Left hindlimb (tissue), 1 donor: ENCODE measurements around the gene PREB.

ENCODE experiments used
- DNase-seq: peaks from one replicate; pipeline ENCODE4 v3.0.0-alpha.2; 2018

Gene PREB

DNA sequence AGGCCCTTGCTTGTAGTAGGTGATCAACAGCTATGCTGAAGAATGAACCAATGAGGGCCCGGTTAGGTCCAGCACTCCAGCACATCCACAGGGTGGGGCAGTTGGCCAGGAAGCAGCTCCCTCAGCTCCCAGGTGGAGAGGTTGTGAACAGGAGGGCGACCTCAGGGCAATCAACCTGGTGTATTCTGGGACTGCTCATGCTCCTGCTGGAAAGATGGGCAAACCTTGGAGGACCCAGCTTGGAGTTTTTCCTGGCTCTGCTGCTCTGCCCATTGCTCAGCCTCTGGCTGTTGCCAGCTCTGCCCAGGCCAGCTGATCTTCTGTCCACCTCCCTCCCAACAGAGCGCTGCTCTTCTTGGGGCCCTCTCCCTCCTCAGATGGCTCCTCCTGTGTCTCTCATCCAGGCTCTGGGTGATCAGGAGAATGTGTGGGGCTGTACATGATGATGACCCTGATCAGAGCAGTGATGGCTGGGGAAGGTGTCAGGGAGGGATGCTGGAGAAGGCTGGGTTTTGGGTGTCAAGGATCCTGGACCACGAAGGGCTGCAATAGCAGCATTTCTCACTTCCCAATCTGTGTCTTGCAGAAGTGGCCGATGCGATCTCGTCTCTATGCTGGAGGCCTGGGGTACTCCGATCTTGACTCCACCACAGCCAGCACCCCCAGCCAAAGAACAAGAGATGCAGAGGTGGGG is 17.8 kb upstream of the PREB start:
- no peak for DNase-seq

DNA sequence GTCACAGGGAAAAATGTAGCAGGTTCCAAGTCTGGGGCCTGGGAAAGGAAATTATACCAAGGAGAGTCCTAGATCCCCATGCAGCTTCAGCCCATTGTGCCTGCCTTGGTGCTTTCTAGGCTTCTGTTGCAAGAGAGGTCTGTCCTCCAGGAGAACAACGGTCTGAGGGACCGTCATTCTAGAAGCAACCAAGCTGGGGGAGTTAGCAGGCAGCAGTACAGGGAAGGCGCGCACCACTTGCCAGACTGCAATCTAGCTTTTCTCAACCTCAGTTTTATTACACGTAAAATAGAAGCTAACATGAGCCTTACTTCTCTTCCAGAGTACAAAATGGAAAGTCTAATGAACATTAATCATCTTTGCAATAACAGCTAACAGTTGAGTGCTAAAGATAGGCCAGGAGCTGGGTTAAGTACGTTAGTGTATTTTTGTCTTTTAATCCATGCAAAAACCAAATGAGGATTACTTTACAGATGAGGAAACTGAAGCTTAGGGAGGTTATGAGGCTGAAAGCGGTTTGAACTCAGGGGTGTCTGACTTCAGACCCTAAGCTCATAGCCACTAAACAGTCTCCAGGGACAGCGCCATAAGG is 16.3 kb upstream of the PREB start:
- no peak for DNase-seq

DNA sequence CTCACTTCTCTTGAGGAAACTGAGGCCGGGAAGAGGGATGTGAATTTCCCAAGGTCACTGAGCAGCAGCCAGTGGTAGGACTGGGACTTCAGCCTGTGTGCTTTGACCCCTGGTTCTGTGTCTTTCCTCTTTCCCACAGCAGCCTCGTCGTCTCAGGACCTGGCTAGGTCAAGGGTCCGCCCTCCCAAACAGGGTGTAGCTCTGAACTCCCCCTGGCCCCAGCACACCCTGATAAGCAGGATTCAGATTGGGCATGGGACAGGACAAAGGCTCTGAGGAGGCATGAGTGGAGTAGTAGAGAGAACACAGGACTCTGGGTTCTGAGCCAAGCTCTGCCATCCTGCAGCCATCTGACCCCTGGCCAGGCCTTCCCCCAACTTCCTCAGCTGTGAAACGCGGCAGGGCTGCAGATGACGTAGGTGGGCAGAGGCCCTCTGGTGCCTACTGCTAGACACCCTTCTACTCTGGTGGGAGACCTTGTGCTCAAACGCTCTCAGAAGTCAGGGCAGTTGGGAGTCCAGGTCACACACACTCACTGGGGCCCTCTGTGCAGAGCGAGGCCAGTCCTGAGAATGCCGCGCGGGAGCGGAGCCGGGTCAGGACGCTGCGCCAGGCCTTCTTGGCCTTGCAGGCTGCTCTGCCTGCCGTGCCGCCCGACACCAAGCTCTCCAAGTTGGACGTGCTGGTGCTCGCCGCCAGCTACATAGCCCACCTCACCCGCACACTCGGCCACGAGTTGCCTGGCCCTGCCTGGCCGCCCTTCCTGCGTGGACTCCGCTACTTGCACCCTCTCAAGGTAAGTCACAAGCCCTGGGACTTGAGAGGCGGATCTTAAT is 15.4 kb upstream of the PREB start:
- no peak for DNase-seq

- DNase-seq, result no peak
Observed at GRCh38 chr2:27148801-27149439, 14.5 kb upstream of the PREB start, which contains the start of gene TCF23. TCF23 (plus strand) TSS chr2:27149004; CDS start chr2:27149134, 130 bp downstream.

- DNase-seq, result no peak
Observed at GRCh38 chr2:27147935-27148334, 13.5 kb upstream of the PREB start.

DNA sequence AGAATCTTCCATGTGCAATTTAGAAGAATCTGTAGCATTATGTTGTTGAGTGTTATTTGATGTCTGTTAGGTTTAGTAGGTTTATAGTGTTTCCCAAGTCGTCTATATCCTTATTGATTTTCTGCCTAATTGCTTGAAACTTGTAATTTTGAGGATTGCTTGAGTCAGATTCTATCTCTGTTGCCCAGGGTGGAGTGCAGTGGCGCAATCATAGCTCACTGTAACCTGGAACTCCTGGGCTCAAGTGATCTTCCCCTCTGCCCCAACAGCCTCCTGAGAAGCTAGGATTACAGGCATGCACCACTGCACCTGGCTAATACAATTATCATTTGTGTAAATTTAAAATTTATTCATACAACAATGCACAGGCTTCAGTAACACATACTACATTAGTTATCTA is 11.2 kb upstream of the PREB start:
- no peak for DNase-seq

DNA sequence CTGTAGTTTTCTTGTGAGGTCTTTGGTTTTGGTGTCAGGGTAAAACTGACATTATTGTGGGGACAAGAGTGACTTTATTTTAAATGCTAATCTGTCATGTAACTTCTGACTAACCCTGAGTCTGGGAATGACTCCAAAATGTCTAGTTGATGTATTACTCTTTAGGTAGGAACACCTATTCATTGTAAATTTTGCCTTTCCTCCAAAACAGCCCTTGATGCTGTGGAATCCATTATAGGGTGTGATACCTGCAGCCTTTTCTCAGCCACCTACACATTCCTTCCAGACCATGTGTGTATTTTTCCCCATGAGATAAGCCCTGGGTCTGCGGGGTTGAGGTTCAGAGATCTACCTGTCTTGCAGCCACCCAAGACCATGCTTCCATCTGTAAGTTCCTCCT is 8.8 kb upstream of the PREB start:
- no peak for DNase-seq

DNA sequence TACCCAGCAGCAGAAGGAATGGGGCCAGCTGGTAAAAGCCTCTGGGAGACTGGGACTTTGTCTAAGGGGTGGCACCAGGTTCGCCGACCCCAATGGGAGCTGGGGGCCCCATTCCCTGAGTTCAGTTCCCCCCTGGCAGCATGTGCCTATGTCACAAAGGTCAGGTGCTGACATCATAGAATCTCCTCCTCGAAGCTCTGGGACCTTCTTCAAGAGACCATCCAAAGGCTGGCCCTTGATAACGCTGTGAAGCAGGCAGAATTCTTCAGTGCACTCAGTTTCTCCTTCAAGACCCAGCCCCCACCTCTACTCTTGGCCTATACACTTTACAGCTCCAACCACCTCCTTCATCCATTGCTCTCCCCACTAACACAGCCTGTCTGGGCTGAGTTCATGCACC is 4.9 kb upstream of the PREB start, which contains the start of gene PRR30:
PRR30 (minus strand) TSS at position 101 of the 400 bp plus-strand sequence. CDS start 1,081 bp downstream, outside the sequence.
- DNase-seq, result no peak

DNA sequence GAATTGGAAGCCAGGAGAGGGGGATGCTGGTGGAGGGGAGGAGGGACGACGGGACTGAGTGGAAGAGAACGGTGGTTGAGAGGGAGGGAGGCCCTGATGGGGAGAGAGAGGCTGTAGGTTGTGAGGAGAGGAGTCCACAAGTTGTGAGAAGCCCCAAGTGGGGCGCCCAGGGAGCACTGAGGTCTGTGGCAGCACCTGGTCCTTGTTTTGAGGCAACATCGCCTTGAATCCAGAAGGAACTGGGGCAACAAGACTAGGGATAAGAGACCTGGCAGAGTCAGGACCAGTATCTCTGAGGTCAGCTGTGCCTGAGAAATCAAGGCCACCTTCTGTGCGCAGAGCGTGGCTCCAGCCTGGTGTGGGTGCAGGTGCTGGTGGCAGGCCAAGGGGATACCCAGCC is 3.7 kb upstream of the PREB start:
- no peak for DNase-seq

GRCh38 chr2:27137322-27137935 is 3.0 kb upstream of the PREB start:
- no peak for DNase-seq

DNA sequence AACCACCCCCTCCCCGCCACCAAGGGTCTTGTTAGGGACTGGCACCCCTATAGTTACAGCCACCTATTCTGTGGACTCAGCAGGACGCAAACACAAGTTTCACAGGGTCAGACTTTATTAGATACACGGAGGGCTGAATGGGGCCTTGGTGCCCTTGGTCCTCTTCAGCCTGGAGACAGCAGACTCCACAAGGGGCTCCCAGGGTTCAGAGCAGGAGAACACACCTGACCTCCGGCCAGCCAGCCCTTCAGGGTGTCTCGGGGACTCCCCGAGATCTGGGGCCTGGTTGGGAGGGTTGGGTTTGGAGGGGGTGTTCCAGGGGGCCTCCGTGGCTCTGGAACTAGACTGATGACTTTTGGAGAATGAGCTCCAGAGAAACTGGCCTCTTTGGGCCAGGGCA is 2.3 kb upstream of the PREB start:
- no peak for DNase-seq

- no peak for DNase-seq
Observed at GRCh38 chr2:27135478-27135955, 1.1 kb upstream of the PREB start.

- no peak for DNase-seq
Observed at GRCh38 chr2:27134781-27135477, 493 bp upstream of the PREB start.

GRCh38 chr2:27133195-27133875 is 1.1 kb downstream of the PREB start:
- no peak for DNase-seq

DNA sequence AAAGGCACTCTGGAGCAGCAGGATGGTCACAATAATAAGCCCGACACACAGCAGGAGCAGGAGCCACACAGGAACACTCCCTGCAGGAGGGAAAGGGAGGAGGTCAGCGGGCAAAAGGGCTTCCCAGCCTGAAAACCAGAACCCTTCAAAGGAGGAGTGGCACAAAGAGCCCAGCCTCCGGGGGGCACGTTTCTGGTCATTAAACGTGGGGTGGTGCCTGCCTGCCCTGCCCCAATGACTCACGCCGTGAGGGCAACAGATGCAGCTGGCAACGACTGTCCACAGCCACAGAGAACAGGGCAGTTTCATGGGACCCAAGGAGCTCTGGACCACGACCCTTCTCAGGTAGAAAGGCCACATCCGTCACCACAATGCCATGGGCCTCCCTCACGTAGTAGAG is 3.0 kb downstream of the PREB start:
- no peak for DNase-seq

DNA sequence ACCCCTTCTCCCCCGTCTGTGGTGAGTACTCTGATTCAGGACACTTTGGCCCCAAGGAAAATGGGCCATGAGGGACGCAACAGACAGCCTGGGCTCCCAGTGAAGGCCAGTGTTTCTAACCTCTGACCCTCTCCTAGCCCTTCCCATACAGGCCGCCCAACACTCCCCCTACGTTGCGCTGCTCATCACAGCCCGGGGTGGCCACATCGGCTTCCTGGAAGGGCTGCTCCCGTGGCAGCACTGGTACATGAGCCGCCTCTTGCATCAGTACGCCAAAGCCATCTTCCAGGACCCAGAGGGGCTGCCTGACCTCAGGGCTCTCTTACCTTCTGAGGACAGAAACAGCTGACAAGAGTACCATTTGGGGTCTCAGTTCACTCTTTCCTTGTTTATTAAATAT is 4.0 kb downstream of the PREB start:
- no peak for DNase-seq

- no peak for DNase-seq
Observed at GRCh38 chr2:27128668-27129571, 5.5 kb downstream of the PREB start.

GRCh38 chr2:27127883-27128667 is 6.4 kb downstream of the PREB start:
- no peak for DNase-seq

DNA sequence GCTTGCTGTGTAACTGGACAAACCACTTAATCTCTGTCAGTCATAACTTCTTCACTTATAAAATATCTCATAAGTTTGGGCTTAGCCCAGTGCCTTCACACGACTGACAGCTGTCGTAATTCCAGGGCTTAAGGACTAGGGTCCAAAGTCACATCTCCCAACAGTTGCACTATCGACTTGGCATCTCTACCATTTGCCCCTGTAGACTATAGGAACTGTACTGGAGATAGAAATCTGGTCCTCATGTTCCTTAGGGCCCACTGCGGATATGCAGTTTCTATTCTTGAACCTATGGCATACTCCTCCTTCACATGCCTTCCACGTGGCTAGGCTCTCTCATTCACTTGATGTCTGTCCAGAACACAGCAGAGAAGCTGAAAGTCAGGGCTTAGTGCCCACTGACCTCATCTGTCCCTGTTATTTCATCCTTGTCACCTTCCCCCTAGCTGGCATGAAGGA is 8.2 kb downstream of the PREB start:
- DNase-seq, result no peak
